Measurements from ENCODE around the gene LMNTD2. TPM values are rescaled to one million over a fixed set of nuclear protein-coding genes. Genes with fewer than 3 reads are reported as not detected.
A peak's percentile ranks its signal among the peaks of the same experiment; 100 is the strongest.

LMNTD2 gene
- total and polyA plus RNA-seq, 2 of the 13 experiments (the other 11 are each of a cell fraction or from before 2014, with no cell fraction given): 1.1 to 3.1 TPM

DNA sequence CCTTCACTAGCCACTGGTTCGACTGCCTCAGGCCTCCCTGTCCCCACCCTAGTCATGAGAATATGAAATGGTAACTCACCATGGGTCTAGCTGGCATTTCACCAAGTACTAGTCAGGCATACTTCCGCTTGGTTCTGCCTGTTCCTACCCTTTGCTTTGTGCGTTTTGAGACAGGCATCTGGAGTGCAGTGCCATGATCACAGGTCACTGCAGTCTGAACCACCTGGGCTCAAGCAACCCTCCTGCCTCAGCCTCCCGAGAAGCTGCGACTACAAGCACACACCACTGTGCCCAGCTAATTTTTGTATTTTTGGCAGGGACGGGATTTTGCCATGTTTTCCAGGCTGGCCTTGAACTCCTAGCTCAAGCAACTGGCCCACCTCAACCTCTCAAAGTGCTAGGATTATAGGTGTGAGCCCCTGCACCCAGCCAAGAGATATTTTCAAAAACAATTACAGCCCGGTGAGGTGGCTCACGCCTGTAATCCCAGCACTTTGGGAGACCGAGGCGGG is 39.3 kb downstream of the LMNTD2 start (continued):
- TF ChIP-seq, protein P1, sequence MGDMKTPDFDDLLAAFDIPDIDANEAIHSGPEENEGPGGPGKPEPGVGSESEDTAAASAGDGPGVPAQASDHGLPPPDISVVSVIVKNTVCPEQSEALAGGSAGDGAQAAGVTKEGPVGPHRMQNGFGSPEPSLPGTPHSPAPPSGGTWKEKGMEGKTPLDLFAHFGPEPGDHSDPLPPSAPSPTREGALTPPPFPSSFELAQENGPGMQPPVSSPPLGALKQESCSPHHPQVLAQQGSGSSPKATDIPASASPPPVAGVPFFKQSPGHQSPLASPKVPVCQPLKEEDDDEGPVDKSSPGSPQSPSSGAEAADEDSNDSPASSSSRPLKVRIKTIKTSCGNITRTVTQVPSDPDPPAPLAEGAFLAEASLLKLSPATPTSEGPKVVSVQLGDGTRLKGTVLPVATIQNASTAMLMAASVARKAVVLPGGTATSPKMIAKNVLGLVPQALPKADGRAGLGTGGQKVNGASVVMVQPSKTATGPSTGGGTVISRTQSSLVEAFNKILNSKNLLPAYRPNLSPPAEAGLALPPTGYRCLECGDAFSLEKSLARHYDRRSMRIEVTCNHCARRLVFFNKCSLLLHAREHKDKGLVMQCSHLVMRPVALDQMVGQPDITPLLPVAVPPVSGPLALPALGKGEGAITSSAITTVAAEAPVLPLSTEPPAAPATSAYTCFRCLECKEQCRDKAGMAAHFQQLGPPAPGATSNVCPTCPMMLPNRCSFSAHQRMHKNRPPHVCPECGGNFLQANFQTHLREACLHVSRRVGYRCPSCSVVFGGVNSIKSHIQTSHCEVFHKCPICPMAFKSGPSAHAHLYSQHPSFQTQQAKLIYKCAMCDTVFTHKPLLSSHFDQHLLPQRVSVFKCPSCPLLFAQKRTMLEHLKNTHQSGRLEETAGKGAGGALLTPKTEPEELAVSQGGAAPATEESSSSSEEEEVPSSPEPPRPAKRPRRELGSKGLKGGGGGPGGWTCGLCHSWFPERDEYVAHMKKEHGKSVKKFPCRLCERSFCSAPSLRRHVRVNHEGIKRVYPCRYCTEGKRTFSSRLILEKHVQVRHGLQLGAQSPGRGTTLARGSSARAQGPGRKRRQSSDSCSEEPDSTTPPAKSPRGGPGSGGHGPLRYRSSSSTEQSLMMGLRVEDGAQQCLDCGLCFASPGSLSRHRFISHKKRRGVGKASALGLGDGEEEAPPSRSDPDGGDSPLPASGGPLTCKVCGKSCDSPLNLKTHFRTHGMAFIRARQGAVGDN (CRISPR knock-in tag; IDR thresholded peaks at IDR 0.05): peak; percentile 26; the same call in 1 of the 2 replicates
- TF ChIP-seq JUN (CRISPR knock-in tag; IDR thresholded peaks at IDR 0.05): no peak
- TF ChIP-seq ZNF790 (CRISPR knock-in tag; IDR thresholded peaks at IDR 0.05; ENCODE audit: borderline replicate concordance): no peak
- no peak for TF ChIP-seq EEA1 (CRISPR knock-in tag; IDR thresholded peaks at IDR 0.05; ENCODE audit: borderline replicate concordance)
- no peak for TF ChIP-seq ZNF761 (CRISPR knock-in tag; conservative IDR thresholded peaks at IDR 0.05)
- no peak for TF ChIP-seq SMAD3 (CRISPR knock-in tag; IDR thresholded peaks at IDR 0.05)
- TF ChIP-seq, protein P2, sequence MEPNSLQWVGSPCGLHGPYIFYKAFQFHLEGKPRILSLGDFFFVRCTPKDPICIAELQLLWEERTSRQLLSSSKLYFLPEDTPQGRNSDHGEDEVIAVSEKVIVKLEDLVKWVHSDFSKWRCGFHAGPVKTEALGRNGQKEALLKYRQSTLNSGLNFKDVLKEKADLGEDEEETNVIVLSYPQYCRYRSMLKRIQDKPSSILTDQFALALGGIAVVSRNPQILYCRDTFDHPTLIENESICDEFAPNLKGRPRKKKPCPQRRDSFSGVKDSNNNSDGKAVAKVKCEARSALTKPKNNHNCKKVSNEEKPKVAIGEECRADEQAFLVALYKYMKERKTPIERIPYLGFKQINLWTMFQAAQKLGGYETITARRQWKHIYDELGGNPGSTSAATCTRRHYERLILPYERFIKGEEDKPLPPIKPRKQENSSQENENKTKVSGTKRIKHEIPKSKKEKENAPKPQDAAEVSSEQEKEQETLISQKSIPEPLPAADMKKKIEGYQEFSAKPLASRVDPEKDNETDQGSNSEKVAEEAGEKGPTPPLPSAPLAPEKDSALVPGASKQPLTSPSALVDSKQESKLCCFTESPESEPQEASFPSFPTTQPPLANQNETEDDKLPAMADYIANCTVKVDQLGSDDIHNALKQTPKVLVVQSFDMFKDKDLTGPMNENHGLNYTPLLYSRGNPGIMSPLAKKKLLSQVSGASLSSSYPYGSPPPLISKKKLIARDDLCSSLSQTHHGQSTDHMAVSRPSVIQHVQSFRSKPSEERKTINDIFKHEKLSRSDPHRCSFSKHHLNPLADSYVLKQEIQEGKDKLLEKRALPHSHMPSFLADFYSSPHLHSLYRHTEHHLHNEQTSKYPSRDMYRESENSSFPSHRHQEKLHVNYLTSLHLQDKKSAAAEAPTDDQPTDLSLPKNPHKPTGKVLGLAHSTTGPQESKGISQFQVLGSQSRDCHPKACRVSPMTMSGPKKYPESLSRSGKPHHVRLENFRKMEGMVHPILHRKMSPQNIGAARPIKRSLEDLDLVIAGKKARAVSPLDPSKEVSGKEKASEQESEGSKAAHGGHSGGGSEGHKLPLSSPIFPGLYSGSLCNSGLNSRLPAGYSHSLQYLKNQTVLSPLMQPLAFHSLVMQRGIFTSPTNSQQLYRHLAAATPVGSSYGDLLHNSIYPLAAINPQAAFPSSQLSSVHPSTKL (CRISPR knock-in tag; IDR thresholded peaks at IDR 0.05): no peak
- TF ChIP-seq, protein P3, sequence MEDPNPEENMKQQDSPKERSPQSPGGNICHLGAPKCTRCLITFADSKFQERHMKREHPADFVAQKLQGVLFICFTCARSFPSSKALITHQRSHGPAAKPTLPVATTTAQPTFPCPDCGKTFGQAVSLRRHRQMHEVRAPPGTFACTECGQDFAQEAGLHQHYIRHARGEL (CRISPR knock-in tag; IDR thresholded peaks at IDR 0.05): no peak
- no peak for TF ChIP-seq ZFAT (CRISPR knock-in tag; conservative IDR thresholded peaks at IDR 0.05)
- TF ChIP-seq ZNF563 (CRISPR knock-in tag; IDR thresholded peaks at IDR 0.05): no peak
- TF ChIP-seq ZMAT3 (CRISPR knock-in tag; conservative IDR thresholded peaks at IDR 0.05): no peak
- TF ChIP-seq IRF2 (CRISPR knock-in tag; IDR thresholded peaks at IDR 0.05): no peak
- TF ChIP-seq, protein P4, sequence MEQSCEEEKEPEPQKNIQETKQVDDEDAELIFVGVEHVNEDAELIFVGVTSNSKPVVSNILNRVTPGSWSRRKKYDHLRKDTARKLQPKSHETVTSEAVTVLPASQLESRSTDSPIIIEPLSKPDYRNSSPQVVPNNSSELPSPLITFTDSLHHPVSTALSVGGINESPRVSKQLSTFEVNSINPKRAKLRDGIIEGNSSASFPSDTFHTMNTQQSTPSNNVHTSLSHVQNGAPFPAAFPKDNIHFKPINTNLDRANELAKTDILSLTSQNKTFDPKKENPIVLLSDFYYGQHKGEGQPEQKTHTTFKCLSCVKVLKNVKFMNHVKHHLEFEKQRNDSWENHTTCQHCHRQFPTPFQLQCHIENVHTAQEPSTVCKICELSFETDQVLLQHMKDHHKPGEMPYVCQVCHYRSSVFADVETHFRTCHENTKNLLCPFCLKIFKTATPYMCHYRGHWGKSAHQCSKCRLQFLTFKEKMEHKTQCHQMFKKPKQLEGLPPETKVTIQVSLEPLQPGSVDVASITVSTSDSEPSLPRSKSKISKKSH (CRISPR knock-in tag; IDR thresholded peaks at IDR 0.05; ENCODE audit: borderline replicate concordance): no peak
- no peak for TF ChIP-seq TCF12 (IDR thresholded peaks at IDR 0.05)
- no peak for TF ChIP-seq TCF12 (CRISPR knock-in tag; IDR thresholded peaks at IDR 0.05)

Measured in HepG2 (cell line).